ENCODE results near the gene TMEM108.

TMEM108 gene

GRCh38 chr3:133246119-133246518, 207.9 kb downstream of the TMEM108 start:
- DNase-seq, result no peak

- no peak for DNase-seq
Measured at GRCh38 chr3:133246773-133247172, 208.6 kb downstream of the TMEM108 start.

DNA sequence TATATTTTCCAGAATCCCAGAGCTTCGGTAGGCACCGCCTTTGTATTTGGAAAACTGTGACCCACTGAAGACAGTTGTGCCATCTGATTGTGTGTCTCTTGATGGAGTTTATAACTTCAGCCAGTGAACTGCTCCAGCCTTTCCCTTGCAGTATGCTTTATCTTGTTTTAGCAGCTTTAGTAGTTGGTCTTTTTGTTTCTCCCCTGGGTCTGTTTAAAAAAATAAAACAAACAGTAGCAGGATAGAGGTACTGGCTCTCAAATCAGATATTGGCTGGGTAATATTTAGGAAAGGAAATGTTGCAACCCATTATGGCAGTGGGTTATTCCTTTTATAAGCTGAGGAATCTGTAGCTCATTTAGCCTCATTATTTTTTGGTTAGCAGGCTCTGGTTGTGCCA, 210.2 kb downstream of the TMEM108 start:
- no peak for DNase-seq

- DNase-seq, result no peak
Measured at GRCh38 chr3:133249490-133249889, 211.3 kb downstream of the TMEM108 start.

DNA sequence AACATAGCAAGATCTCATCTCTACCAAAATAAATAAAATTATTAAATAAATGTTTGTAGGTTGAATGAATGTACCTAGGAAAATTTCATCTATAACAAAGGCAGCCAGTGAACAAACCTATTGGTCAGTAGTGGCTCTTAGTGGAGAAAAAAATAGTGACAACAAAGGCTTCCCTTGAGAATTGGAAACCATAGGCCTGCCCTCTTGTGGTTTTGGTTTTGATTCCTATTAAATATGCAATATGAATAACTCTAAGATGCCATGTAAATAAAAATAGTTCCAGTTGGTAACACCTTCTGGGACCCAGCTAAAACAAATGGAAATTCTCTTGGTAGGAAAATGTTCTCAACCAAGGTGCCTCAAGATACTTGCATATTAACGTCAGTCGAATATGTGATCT, 216.0 kb downstream of the TMEM108 start:
- no peak for DNase-seq

- DNase-seq, result no peak
Measured at GRCh38 chr3:133254716-133255115, 216.5 kb downstream of the TMEM108 start.

- no peak for DNase-seq
Measured at GRCh38 chr3:133256787-133257483, 218.7 kb downstream of the TMEM108 start.

DNA sequence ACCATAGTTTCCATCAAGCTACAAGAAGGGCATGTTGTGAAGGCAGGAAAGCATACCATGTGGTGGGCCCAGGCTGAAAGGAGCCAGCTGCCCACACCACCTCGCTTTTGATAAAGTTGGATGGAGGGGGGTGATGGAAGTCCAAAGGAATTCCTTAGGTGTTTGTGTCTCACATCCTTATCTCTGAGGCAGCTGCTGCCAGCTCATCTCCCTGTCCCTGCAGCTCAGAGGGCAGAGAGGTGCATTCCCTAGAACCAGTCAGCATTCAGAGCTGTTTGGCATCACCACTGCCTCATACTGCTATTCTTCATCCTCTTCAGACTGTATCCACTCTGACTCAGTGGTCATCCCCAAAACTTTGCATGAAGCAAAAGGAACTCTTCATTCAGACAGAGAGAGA, 220.2 kb downstream of the TMEM108 start:
- DNase-seq, result no peak

GRCh38 chr3:133259767-133260166, 221.6 kb downstream of the TMEM108 start:
- DNase-seq, result no peak

DNA sequence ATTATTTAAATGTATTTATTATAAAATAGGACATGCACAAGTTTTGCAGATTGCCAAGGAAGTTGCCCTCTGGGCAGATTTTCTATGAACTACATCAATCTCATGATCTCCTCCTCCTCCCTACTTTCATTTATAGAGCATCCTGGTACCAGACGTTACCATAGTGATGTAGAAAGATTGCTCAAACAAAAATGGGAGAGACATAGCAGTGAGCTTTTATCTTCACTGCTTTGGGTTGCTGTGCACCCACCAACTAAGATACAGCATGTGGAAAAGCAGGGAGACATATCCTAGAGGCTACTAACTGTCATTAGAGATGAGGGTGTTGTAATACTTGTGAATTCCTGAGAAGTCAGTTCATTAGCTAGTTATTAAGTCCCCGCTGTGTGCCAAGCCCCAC, 224.1 kb downstream of the TMEM108 start:
- DNase-seq, result no peak

GRCh38 chr3:133264920-133265319, 226.7 kb downstream of the TMEM108 start:
- DNase-seq, result no peak

DNA sequence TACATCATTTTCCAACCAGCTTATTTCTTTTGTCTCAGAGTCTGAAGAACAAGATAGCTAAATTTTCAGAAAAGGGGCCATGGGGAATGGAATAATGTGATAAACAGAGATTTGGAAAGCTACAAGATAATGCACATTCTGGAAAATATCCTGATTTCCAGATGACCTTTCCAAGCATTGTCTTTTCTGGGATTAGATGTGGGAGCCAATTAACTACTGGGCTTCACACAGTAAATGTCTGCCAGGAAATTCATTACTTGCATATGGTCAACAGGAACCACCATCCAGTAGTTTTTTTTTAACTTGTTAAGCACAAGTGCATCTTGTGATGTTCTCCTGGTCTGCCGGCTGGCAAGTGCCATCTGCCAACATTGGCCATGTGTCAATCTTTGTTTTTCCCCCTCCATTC, 230.5 kb downstream of the TMEM108 start:
- no peak for DNase-seq

GRCh38 chr3:133269393-133269792, 231.2 kb downstream of the TMEM108 start:
- peak; percentile 50 for DNase-seq

DNA sequence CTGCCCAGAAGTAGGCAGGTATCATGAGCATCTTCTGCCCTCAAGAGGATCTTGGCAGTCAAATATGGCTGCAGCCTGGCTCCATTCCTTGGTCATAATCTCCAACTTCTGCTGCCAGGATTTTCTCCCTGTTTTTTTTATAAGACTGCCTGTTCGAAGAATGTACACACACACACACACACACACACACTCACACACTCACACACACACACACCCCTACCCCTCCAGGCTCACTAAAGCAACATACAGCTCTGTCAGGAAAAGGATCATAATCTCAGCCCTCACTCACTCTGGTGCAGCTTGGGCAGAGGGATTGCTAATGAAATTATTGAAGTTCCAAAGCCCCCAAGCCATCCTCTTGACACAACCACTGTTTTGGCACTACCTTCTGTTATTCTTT, 232.4 kb downstream of the TMEM108 start:
- DNase-seq, result no peak

DNA sequence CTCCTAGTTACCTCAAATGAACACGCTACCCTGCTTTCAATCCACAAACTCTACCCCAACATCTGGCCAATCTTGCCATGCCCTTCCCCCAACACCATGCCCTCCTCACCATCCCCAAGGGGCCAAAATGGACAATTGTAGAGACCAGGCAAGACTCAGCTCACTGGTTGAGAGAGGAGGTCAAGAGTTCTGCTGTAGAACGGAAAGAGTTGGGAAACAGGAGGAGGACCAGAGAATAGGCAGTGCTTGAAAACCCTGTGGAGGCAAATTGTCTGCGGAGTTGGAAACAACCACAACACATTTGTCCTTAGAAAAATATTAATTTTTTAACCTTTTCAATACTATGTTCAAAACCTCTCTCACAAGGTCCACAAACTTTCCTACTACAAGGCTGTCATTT, 232.9 kb downstream of the TMEM108 start:
- no peak for DNase-seq

DNA sequence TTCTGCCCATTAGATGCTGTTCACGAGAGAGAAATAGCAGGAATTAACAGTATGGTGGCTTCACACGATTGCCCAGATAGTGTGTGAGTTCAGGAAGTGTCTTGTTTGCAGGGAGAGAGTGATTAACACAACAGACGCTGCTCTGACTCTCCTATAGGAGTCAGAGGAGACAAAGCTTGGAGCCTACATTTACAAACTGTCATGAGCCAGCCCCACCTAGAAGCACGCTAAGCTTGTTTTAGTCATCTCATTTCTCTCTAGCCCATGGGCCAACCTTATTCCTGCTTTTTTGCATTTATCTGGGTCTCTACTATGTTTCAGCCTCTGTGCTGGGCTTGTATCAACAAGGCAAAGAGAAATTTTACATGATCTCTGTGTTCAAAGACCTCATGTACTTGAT, 233.3 kb downstream of the TMEM108 start:
- peak; percentile 16 for DNase-seq

DNA sequence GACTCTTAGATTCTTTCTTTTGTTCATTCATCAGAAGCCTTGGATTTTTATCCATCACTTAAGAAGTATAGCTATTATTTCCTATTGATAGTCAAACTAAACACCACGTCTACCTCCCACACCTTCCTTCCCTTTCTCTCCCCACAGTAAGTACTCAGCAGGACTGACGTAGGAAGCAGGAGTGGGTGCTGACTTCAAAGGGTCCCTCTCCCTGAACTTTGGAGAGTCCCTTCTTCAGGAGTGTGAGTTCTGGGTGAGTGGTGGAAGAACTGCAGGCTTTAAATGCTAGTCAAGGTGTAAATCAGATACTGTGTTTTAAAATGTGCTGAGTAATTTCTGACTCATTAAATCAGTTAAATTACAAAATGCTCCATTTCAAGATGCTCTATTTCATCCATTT, 235.2 kb downstream of the TMEM108 start:
- DNase-seq, result no peak

GRCh38 chr3:133274477-133274876, 236.3 kb downstream of the TMEM108 start:
- no peak for DNase-seq

DNA sequence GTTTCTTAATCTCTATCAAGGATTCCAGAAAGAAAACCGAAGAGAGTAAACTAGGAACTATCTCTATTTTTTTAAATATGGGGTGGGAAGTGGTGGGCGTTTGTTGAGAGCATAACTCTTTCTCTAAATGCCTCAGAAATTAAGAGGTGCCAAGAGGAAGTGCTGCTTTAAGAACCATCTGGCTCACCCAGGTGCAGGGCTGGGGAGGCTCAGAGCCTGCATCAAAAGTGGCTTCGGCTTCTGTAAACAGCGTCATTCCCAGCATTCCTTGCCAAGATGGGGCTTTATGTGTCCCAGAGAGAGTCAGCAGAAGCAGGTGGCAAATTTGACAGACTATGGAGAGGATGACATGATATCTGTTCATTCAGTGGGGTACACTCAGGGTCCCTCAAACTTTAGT, 238.4 kb downstream of the TMEM108 start:
- DNase-seq, result no peak

DNA sequence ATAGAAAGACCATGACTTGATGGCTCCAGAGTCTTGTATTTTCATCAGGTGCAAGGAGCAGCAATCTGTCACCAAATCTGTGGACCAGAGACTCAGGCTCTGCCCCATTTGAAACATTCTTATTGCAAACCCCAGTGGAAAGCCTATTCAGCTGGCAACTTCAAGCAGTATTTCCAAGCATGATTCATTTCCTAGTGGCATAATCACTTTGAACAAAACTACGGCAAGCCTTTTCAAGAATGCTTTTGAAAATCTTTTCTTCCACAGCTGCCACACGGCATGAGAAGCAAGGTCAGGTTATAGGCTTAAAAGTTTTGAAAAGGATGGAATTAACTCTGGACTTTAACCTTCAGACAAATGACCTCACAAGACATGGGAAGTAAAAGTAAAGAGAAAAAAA, 239.6 kb downstream of the TMEM108 start:
- no peak for DNase-seq

DNA sequence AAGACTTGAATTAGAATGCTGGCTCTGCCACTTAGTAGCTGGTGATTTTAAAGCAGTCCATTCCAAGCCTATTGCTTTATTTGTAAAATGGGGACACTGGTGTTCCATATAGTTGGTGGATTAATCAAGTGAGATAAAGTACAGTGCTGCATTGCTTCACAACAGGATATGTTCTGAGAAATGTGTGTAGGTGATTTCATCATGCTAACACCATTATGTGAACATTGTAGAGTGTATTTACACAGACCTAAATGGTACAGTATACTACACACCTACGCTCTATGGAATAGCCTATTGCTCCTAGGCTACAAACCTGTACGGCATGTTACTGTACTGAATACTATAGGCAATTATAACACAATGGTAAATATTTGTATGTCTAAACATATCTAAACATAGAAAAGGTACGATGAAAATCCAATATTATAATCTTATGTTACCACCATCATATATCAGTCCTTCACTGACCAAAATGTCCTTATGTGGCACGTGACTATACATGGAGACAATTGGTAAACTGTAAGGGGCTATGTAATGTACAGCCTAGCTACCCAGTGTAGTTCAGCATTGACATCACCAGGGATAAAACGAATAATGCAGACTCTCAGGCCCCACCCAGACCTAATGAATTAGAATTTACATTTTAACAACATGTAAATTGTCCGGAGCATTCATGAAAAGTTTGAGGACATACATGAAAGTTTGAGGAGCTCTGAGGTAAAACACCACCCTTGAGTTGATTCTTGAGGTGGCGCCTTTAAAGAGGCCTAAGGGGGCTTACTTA, 240.3 kb downstream of the TMEM108 start:
- DNase-seq, result no peak

DNA sequence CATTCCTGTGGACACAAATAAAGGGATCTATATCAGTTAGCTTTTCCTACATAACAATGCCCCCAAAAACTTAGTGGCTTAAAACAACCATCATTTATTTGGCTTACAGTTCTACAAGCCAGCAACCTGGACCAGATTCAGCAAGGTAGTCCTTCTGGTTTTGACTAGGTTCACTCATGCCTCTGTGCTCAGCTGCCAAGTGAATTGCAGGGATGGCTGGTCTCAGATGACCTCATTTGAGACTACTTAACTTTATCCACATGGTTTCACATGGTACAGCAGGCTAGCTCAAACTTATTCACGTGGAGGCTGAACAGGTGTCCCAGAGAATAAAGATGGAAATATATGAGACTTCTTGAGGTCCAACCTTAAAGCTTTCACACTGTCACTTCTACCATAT, 242.4 kb downstream of the TMEM108 start:
- DNase-seq, result no peak

DNA sequence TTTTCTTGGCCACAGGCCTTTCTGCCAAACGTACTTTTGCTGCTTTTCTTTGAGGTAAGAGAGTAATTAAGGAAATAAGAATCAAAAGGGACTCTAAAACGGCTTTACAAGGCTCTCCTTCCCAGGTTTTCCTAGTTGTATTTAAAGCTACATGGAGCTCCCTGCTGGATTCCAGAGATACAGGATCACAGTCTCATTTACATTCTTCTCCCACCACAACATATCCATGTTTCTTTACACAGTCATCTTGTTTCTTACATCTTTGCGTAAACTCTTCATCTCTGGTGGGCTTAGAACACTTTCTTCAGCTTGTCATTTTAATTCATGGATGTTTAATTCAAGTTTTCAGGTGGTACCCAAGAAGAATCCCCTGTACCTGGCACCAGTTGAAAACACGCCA, 244.0 kb downstream of the TMEM108 start:
- no peak for DNase-seq

DNA sequence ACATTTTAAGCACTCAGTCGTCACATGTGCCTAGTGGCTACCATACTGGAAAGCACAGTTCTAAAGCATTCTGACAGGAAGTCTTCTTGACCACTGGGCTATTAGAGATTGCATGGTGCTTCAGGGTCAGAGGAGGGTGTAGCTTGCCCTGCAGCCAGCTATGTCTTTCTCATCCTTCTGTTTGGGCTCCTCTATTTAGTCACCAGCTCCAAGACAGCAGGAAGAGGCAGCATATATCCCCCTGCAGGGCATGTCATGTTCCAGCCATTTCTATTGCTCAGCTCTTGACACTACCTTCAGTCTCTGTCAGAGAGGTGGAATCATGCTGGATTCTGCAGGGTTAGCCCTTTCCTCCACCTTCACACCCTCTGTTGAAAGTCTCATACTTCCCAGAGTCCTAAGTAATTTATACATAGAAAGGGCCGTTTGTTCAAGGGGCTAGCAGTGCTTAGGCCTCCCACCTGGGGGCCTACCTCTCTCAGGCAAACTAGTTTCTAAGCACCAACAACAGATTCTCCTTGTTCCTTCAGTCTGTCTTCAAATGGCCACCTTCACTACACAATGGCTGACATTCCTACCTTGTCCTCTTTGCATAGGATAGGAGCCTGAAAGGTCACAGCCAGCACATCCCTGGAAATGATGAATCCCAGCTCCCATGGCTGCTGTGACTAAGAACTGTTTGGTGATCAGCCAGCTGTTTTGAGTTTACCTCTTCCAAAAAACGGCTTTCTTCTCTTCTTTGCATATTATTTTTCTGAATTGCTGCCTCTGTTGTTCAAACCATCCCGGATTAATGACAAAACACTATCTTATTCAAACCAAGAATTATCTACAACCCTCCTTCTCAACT, 246.0 kb downstream of the TMEM108 start:
- no peak for DNase-seq
